Neural progenitor cell (in vitro differentiated cells): ENCODE data around the gene TNS3. TPM values are rescaled to one million over a fixed set of nuclear protein-coding genes. Genes with fewer than 3 reads are reported as not detected.

Experiments used
- DNase-seq: peaks from one replicate; pipeline ENCODE4 v3.0.0-alpha.2; 2016; ENCODE audit warnings: low spot score
- H2AFZ ChIP-seq: fragments of 200-600 bp; sonication (generic); replicated peaks from 2 replicates; pipeline ENCODE4 v1.6.1; 2016; ENCODE audit warnings: antibody characterized with exemption
- H3F3A ChIP-seq: fragments of 200-600 bp; sonication (generic); 2 replicates; pipeline ENCODE4 v1.6.1; 2016; ENCODE audit warnings: antibody characterized with exemption, low read depth
- H3K27ac ChIP-seq: fragments of 200-600 bp; sonication (generic); 2 replicates; pipeline ENCODE4 v1.5.1; 2016; ENCODE audit warnings: mild to moderate bottlenecking
- H3K27me3 ChIP-seq: fragments of 200-600 bp; sonication (generic); 2 replicates; pipeline ENCODE4 v1.6.1; 2016; ENCODE audit warnings: mild to moderate bottlenecking, moderate library complexity
- H3K36me3 ChIP-seq: fragments of 200-600 bp; sonication (generic); 2 replicates; pipeline ENCODE4 v1.5.1; 2016
- H3K4me1 ChIP-seq: fragments of 200-600 bp; sonication (generic); 2 replicates; pipeline ENCODE4 v1.6.1; 2016; ENCODE audit warnings: mixed run types
- H3K4me2 ChIP-seq: fragments of 200-600 bp; sonication (generic); 2 replicates; pipeline ENCODE4 v1.6.1; 2016
- H3K4me3 ChIP-seq: fragments of 200-600 bp; sonication (generic); 2 replicates; pipeline ENCODE4 v1.5.1; 2016
- H3K79me2 ChIP-seq: fragments of 200-600 bp; sonication (generic); 2 replicates; pipeline ENCODE4 v1.6.1; 2016; ENCODE audit warnings: low read depth
- H3K9ac ChIP-seq: fragments of 200-600 bp; sonication (generic); 2 replicates; pipeline ENCODE4 v1.6.1; 2016
- H3K9me3 ChIP-seq: fragments of 200-600 bp; sonication (generic); 2 replicates; pipeline ENCODE4 v1.5.1; 2016; ENCODE audit warnings: low read depth
- H4K20me1 ChIP-seq: fragments of 200-600 bp; sonication (generic); 2 replicates; pipeline ENCODE4 v1.6.1; 2016; ENCODE audit warnings: low read depth
- H3K27ac Mint-ChIP-seq: 3 replicates; pipeline ENCODE4 v1.8.0; 2021; ENCODE audit warnings: mixed read lengths
- H3K27me3 Mint-ChIP-seq: 2 replicates; pipeline ENCODE4 v1.8.0; 2022; ENCODE audit warnings: low read depth, mild to moderate bottlenecking, inconsistent platforms, moderate library complexity, mixed read lengths; ENCODE audit not compliant: insufficient read depth
- H3K36me3 Mint-ChIP-seq: 3 replicates; pipeline ENCODE4 v1.8.0; 2021; ENCODE audit warnings: mixed read lengths
- H3K4me1 Mint-ChIP-seq: 3 replicates; pipeline ENCODE4 v1.8.0; 2021; ENCODE audit warnings: mixed read lengths
- H3K4me3 Mint-ChIP-seq: 3 replicates; pipeline ENCODE4 v1.8.0; 2021; ENCODE audit warnings: mild to moderate bottlenecking, moderate library complexity, mixed read lengths
- H3K9me3 Mint-ChIP-seq: 3 replicates; pipeline ENCODE4 v1.8.0; 2020; ENCODE audit warnings: mixed read lengths
- CTCF ChIP-seq: fragments of 200-600 bp; sonication (generic); IDR thresholded peaks from 2 replicates; pipeline ENCODE4 v1.5.1; 2017; ENCODE audit warnings: antibody characterized with exemption, mild to moderate bottlenecking
- EZH2 ChIP-seq: fragments of 200-600 bp; sonication (generic); IDR thresholded peaks from 2 replicates; pipeline ENCODE4 v1.6.1; 2017; ENCODE audit warnings: antibody characterized with exemption, mild to moderate bottlenecking, moderate library complexity
- EZH2phosphoT487 ChIP-seq: fragments of 200-600 bp; sonication (generic); IDR thresholded peaks from 2 replicates; pipeline ENCODE4 v1.6.1; 2017; ENCODE audit warnings: antibody characterized with exemption
- total RNA-seq: library from RNA; depleted of rRNA; stranded (reverse); fragments of >200 nt; gene quantifications from 2 replicates; pipeline ENCODE4 v1.2.3, GENCODE V29; 2015; ENCODE audit warnings: low replicate concordance

The TNS3 gene
- total RNA-seq, 1 donor from 2014 or later = 15.0 TPM

GRCh38 chr7:47394216-47394615, 187.7 kb downstream of the TNS3 start:
- no peak overlapping the region for H3K27ac Mint-ChIP-seq
- no peak overlapping the region for H3K4me3 Mint-ChIP-seq
- no peaks in the 10 kb centered on the region for H3K4me1 Mint-ChIP-seq
- no peaks in the 10 kb centered on the region for H3K27me3 ChIP-seq
- no peaks in the 10 kb centered on the region for H3K4me1 ChIP-seq
- no peaks in the 10 kb centered on the region for H3F3A ChIP-seq
- H3K4me2 ChIP-seq = no peak overlapping the region
- TF ChIP-seq EZH2 = no peak
- no peak for TF ChIP-seq EZH2phosphoT487
- TF ChIP-seq CTCF = no peak
- no peaks in the 10 kb centered on the region for H3K9me3 Mint-ChIP-seq
- H3K36me3 ChIP-seq = no peaks in the 10 kb centered on the region
- no peaks in the 10 kb centered on the region for H3K79me2 ChIP-seq
- H3K36me3 Mint-ChIP-seq = peaks cover 30% of the 10 kb centered on the region
- H3K4me3 ChIP-seq = no peak overlapping the region
- H3K27me3 Mint-ChIP-seq = no peaks in the 10 kb centered on the region
- H2AFZ ChIP-seq = no peak overlapping the region
- DNase-seq = no peak
- no peaks in the 10 kb centered on the region for H3K9me3 ChIP-seq
- H3K9ac ChIP-seq = no peak overlapping the region
- H3K27ac ChIP-seq = no peak overlapping the region
- H4K20me1 ChIP-seq = no peaks in the 10 kb centered on the region

GRCh38 chr7:47393406-47393805, 188.5 kb downstream of the TNS3 start:
- H3K4me3 Mint-ChIP-seq = no peak overlapping the region
- H3K27ac ChIP-seq = no peak overlapping the region
- H3K27me3 ChIP-seq = no peaks in the 10 kb centered on the region
- H3K4me3 ChIP-seq = no peak overlapping the region
- H3F3A ChIP-seq = no peaks in the 10 kb centered on the region
- H3K36me3 Mint-ChIP-seq = peaks cover 23% of the 10 kb centered on the region
- H3K79me2 ChIP-seq = no peaks in the 10 kb centered on the region
- no peaks in the 10 kb centered on the region for H3K9me3 Mint-ChIP-seq
- no peaks in the 10 kb centered on the region for H3K9me3 ChIP-seq
- no peaks in the 10 kb centered on the region for H3K4me1 ChIP-seq
- no peaks in the 10 kb centered on the region for H3K36me3 ChIP-seq
- H3K9ac ChIP-seq = no peak overlapping the region
- H2AFZ ChIP-seq = no peak overlapping the region
- no peak for TF ChIP-seq EZH2
- H3K4me2 ChIP-seq = no peak overlapping the region
- no peaks in the 10 kb centered on the region for H3K4me1 Mint-ChIP-seq
- H3K27ac Mint-ChIP-seq = no peak overlapping the region
- DNase-seq = no peak
- no peaks in the 10 kb centered on the region for H4K20me1 ChIP-seq
- no peaks in the 10 kb centered on the region for H3K27me3 Mint-ChIP-seq

GRCh38 chr7:47392241-47392759, 189.6 kb downstream of the TNS3 start:
- peak; percentile 18 for DNase-seq

More at GRCh38 chr7:47392241-47392759, 189.6 kb downstream of the TNS3 start:
- no peaks in the 10 kb centered on the region for H3K9me3 ChIP-seq
- H3K4me2 ChIP-seq = no peak overlapping the region
- Mint-ChIP-seq H3K4me1 (no peaks in the 10 kb centered on the region), H3K27ac (no peak overlapping the region), H3K36me3 (peaks cover 19% of the 10 kb centered on the region), H3K4me3 (no peak overlapping the region), H3K27me3 (peaks cover 2% of the 10 kb centered on the region), H3K9me3 (peaks cover 4% of the 10 kb centered on the region)
- no peaks in the 10 kb centered on the region for H3K27me3 ChIP-seq
- no peak overlapping the region for H3K4me3 ChIP-seq
- H3K27ac ChIP-seq = no peak overlapping the region
- no peaks in the 10 kb centered on the region for H3F3A ChIP-seq
- no peaks in the 10 kb centered on the region for H3K79me2 ChIP-seq
- H3K9ac ChIP-seq = peak overlapping the region; percentile 13
- H3K36me3 ChIP-seq = no peaks in the 10 kb centered on the region
- H3K4me1 ChIP-seq = no peaks in the 10 kb centered on the region
- H4K20me1 ChIP-seq = no peaks in the 10 kb centered on the region
- TF ChIP-seq EZH2phosphoT487 = no peak
- TF ChIP-seq EZH2 = no peak
- TF ChIP-seq CTCF = no peak
- no peak overlapping the region for H2AFZ ChIP-seq
